HTR-8/SVneo (cell line): ENCODE results near the gene LAMP2.
A peak's percentile ranks its signal among the peaks of the same experiment; 100 is the strongest.
"Not testable (repeated sequence)": the region's sequence is repeated elsewhere in the genome, so short reads cannot be mapped to it uniquely, and the experiment has no call there.

Experiments
- DNase-seq: peaks from one replicate; pipeline ENCODE4 v3.0.0; 2011; ENCODE audit warnings: low spot score, mixed read lengths; ENCODE audit not compliant: insufficient read length
- FAIRE-seq: peaks from 2 replicates; lab custom pipeline; 2011; peaks lifted over from hg19 to GRCh38; lab: Jason Lieb, UNC

The LAMP2 gene

DNA sequence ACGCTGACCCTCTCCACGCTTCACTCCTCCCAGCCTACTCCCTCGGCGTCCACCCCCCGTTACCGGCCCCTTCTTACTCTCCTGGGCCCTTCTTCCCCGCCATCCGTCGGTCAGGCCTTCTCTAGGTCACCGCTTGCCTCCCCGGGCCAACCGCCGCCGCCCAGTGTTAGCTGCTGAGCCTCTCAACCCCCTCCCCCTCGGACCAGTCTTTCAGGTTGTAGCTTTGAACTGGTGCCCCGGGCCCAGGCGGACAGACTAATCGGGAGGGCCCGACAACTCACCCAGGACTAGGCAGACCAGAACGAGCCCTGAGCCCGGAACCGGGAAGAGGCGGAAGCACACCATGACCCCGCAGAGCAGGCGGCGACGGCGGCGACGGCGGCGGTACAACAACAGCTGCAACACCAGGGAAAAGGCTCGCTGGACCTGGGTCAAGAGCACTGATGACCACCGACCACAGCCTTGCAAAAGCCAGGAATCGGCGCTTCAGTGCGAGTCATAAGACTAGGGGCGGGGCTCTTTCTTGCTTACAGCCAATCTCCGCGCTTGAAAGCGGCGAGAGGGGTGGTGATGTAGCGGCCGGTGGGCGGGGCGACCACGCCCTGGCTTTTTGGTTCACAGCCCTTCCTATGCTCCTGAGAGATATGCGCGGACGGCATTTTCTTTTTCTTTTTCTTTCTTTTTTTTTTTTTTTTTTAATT lies at the start of gene LAMP2:
Gene LAMP2 (minus strand): TSS at position 472 of the 701 bp plus-strand sequence. CDS start 127 bp downstream, at position 345.
- FAIRE-seq: no peak

DNA sequence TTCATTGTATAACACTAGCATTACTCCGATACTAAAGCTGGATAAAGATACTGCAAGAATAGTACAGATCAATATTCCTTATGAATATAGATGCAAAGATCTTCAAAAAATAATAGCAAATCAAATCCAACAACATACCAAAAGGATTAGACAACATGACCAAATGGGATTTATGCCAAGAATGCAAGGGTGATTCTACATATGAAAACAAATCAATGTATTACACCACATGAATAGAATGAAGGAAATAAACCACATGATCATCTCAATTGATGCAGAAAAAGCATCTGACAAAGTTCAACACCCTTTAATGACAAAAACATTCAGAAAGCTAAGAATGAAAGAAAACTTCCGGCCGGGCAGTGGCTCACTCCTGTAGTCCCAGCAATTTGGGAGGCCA lies 48.8 kb upstream of the LAMP2 start:
- FAIRE-seq (no peak), DNase-seq (no peak)

More for the DNA sequence above, at the start of gene LAMP2:
- DNase-seq: peak; percentile 48

DNA sequence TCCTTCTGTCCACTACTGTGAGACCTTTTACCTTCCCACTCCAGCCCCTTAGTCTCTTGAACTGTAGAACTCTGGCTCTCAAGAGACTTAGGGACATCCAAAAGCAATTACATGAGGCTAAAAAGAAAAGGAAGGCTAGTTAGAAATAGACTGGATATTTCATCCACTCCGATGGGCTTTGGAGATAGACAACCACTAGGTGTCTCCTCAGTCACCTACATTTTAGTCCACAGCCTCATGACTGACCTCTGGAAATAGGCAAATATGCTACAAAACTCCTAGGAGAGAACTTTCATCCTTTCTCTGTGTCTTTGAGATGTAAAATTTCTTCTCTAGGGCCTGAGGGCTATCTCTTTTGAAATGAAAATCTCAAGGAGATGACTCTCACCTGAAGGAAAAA lies 45.1 kb upstream of the LAMP2 start:
- peak; percentile 1 for DNase-seq
- FAIRE-seq: no peak

DNA sequence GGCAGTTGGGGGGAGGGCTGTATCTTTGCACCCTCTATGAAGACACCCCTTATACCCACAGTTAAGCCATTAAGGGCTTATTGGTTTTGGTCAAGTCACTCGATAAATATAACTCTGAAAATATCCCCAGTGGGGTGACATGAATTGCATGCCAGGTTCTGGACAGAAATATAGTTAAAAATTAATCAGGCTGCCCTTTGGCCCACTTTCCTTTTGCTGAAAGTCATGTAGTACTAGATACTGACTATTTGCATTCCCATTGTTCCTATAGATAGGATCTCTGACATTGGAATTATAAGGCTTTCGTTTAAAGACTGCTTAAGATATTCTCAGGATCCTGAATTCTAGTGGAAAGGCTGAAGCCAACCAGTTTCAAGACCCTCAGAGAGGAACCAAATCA lies 43.5 kb upstream of the LAMP2 start:
- FAIRE-seq (no peak), DNase-seq (no peak)

DNA sequence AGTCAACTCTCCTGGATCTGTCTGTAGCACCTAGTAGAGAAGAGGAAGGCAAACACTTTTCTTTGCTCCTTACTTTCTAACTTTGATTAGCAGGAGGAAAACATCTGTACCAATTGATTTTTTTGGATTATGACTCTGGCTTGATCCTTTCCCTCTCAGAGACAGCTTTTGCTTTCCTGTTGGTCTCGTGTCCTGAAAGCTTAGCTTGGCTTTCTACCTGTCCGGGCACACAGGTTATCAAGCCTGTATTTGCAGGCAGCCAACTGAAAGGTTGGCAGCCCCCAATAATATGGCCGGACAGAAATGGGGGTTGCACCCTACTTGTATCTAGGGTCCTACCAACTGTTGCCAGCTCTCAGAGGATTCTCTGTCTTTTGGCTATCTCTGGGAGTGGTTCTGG lies 43.1 kb upstream of the LAMP2 start:
- FAIRE-seq (no peak), DNase-seq (no peak)

DNA sequence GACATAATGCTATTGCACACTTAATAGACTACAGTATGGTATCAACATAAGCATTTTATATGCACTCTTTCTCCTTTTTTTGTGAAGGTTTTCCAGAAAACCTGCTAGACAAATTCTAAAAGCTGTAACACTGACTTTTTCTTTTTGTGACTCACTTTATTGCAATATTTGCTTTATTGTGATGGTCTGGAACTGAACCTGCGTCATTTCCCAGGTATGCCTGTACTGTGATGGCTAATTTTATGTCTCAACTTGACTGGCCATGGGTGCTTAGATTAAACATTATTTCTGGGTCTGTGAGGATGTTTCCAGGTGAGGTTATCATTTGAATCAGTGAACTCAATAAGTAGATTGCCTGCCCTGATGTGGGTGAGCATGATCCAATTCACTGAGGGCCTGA lies 35.5 kb upstream of the LAMP2 start:
- DNase-seq: no peak
- FAIRE-seq: no peak

DNA sequence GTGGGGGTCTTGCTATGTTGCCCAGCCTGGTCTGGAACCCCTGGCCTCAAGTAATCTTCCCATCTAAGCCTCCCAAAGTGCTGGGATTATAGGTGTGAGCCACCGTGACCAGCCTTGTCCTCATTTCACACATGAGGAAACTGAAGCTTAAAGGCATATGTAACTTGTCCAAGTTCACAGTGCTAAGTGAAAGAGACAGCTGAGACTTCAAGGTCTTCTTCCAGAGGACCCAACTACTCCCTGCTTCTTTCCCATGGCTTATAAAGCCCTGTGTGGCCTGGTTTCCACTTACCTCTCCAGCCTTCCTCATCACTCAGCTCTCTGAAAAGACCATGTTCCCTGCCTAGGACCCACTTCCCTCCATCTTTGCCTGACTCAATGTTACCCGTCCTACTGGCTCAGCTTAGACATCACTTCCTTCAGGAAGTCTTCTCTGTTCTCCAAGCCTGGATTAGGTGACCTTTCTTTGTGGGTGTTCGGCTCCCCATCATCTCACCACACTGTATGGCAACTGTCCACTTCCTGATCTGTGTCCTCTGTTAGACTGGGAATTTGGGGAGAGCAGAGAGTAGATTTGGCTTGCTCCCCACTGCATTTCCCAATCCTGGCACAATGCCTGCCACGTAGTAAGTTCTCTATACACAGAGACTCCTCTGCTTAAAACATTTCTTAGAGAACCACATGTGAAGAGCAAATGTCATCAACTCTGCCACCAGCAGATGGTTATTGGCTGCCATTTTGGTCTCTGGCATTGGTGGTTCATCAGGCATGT lies 30.4 kb upstream of the LAMP2 start:
- FAIRE-seq (no peak), DNase-seq (no peak)

DNA sequence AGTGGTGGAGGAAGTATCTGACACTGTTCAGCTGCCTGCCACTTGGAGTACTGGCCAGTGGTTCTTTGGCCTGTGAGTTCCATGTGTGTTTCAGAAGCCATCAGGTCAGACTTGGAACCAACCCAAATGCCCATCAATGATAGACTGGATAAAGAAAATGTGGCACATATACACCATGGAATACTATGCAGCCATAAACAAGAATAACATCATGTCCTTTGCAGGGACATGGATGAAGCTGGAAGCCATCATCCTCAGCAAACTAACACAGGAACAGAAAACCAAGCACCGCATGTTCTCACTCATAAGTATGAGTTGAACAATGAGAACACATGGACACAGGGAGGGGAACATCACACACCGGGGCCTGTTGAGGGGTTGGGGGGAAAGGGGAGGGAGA lies 21.0 kb upstream of the LAMP2 start:
- not testable (repeated sequence) for FAIRE-seq, DNase-seq

DNA sequence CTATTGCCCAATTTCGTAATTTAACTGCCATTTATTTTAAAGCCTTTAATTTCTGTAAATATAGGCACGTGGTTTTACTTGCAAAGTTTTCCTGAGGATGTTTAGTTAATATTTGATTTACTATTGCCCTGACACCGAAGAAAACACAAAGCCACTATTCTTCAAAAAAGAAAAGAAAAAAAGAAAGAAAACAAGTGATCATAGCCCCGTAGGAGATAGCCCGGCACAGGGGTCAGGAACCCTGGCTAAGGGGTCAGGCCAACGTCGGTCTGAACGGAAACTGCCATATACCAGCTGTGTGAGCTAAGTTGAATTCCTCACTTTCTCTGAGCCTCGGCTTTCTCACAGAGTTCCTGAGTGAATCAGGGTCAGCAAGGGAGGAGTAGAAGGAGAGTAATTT lies 17.7 kb upstream of the LAMP2 start:
- no peak for FAIRE-seq
- no peak for DNase-seq

DNA sequence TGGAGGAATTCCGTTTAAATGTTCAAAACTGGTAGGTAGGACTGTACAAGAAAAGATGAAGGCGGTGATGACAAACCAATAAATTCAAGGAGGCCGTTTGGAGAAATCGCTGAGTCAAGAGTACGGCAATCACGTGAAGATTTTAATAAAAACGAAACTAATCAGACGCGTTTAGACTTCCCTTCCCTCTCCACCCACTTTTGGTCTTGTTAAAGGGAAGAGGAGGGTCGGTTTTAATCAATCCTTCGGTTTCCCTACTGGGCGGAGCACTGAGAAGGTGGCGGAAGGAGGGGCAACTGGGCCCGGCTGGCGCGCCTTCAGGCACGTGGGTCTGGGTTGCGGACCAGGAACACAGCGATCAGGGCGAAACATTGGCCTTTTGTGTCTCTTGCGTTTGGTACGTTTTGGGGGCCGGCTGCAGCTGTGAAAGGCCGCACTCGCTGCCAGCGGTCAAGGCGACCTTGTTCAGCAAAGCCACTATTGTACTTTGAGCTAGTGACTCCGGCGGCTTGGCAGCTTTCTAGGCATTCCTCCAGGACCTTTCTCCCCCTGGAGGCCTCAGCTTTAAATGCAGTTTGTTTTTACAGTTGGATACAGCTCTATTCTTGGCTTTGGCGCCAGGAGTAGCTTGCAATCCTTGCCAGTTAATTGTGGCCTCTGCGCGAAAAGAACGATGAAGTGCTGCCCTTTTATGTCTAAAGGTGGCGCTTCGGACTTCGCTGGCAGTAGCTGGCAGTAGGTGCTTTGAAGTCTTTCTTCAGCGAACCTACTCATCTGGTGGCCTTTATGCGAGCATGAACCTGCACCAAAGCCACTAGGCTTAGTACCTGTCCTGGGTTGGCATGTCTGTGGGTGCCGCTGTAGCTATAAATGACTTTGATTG lies 16.8 kb upstream of the LAMP2 start:
- FAIRE-seq: no peak
- DNase-seq: peak; percentile 22

DNA sequence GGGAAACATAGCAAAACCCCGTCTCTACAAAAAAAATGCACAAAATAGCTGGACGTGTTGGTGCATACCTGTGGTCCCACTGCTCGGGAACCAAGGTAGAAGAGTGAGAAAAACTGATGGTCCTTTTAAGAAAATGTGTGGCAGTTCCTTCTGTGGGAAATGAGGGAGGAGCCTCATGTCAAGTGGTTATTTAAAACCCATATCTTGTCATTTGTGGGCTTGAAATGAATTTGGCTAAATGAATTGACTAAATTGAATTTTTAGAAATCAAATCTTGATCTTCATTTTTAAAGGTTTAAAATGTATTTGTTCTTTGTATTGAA lies 16.2 kb upstream of the LAMP2 start:
- FAIRE-seq (no peak), DNase-seq (no peak)

DNA sequence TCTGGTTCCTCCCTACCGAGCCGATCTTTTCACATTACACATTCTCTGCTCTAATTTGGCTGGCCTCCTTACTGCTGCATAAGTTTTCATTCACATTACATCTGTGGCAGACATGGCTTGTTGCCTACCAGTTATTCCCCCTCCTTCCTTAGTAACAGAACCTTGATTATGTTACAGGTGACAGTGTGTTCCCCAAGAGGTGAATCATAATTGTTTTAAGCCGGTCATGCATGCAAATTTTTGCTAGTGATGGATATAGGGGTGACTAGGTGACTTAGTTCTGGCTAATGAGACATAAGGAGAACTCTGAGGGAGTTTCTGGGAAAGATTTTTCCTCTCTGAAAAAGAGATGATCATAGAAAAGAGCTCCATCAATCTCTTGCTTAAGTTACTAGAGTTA lies 8.4 kb upstream of the LAMP2 start:
- FAIRE-seq (no peak), DNase-seq (no peak)

DNA sequence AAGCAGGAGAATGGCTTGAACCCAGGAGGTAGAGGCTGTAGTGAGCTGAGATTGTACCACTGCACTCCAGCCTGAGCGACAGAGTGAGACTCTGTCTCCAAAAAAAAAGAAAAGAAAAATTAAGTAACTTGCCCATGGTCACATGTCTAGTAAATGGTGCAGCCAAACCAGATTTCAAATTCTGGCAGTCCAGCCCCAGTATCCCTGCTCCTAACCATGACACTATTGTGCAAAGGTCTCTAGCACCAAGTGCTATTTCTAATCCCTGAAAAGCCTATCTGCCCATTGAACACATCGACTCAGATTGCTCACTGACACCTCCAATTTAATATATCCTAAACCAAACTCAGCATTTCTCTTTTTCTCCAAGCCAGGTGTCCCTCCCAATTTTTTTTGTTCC lies 7.6 kb upstream of the LAMP2 start:
- DNase-seq (no peak), FAIRE-seq (no peak)

DNA sequence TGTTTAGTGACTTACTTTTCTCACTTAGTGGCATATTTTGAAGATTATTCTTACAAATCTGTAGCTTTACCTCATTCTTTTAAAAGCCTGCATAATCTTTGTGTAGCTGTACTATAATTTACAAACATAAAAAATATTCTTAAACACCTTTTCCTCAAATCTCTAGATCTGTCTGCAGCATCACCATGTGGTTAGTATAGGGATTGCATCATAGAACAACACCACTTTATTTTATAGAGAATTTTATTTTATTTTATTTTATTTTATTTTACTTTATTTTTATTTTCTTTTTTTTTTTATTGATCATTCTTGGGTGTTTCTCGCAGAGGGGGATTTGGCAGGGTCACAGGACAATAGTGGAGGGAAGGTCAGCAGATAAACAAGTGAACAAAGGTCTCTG lies 6.4 kb upstream of the LAMP2 start:
- not testable (repeated sequence) for FAIRE-seq

DNA sequence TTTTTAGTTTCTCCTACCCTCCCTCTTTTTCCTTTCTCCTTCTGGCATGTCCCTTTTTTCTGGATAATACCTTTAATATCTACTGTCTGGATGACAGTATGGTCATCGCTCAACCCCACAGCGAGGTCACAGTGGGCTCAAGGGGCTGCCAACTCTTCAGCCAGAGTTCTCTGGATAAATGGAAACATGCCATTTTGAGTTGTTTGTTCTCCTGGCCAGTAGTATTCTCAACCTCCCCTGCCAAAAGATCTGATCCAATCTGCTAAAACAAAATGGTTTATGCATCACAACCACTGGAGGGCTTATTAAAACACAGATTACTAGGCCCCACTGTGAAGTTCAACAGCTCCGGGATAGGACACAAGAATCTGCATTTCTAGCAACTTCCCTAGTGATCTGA lies 5.0 kb upstream of the LAMP2 start:
- no peak for FAIRE-seq
- DNase-seq: no peak

More for the DNA sequence above, 6.4 kb upstream of the LAMP2 start:
- not testable (repeated sequence) for DNase-seq

DNA sequence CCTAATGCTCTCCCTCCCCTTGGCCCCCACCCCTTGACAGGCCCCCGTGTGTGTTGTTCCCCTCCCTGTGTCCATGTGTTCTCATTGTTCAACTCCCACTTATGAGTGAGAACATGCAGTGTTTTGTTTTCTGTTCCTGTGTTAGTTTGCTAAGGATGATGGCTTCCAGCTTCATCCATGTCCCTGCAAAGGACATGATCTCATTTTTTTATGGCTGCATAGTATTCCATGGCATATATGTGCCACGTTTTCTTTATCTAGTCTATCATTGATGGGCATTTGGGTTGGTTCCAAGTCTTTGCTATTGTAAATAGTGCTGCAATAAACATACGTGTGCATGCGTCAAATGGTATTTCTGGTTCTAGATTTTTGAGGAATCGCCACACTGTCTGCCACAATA lies 561 bp upstream of the LAMP2 start:
- DNase-seq, FAIRE-seq: not testable (repeated sequence)

DNA sequence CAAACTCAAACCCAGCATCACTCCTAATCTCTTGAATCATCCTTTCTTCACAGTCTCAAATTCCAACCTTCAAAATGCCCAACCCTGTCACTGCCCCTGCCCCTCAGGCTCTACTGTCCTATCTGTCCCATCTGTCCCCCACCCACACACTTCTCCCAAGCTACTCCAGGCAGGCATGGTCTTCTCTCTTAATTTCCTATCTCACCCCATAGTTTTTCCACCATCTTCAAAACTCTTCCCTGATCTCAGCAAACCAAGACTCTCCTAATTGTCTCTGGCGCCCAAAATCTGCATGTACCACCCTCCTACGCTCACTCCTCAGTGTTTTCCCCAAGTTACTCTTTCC lies 644 bp downstream of the LAMP2 start:
- no peak for FAIRE-seq

DNA sequence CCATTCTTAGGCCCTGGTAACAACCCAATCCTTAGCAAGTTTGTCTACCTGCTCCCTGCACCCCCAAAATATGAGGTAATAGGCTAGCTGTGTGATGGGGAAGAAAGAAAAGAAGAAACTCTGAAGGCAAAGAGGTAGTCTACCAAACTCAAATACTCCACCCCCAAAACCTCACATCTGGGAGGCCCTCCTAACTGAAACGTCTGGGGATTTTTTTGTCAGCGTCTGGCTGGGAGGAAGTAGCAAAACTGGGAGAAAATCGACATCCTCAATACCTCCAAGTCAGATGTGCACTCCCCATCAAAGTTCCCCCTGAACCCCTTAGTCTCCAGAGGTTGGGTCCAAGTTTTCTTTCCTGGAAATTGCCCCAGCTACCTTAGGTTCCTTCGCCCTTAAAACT lies 1.0 kb downstream of the LAMP2 start:
- DNase-seq (no peak), FAIRE-seq (no peak)

More for the DNA sequence above, 644 bp downstream of the LAMP2 start:
- DNase-seq: no peak

DNA sequence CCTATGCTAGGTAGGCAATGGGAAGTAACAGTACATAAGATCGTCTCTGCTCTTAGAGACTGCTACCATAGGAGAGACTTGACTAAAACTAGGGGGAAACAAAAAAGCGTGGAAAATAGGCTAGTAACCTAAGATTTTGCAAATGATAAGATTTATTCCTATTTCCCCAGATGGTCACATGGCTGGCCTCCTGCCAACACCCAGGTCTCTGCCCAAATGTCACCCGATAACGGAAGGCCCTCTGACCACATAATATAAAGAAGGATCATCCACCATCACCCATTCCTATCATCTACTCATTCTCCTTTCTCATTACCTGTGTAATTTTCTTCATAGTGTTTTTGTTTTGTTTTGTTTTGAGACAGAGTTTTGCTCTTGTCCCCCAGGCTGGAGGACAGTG lies 4.7 kb downstream of the LAMP2 start:
- FAIRE-seq: no peak

DNA sequence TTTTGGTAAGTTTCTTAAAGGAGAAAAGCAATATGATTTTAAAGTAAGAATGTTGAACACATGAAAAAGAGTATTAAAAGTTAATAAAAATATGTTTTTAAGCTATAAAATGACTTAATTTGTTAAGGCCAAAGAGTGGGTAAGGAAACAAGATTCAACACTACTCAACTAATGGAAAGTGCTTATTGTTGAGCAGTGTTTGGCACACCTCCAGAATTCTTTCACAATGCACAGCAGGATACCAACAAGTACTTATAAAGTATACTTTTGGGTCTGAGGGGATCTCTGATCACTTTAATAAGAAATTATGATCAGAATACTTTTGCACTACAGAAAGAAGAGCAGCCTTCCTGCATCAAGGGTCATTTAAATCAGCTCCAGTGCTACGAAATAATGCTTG lies 5.9 kb downstream of the LAMP2 start:
- no peak for FAIRE-seq
- DNase-seq: no peak

More for the DNA sequence above, 4.7 kb downstream of the LAMP2 start:
- DNase-seq: no peak

DNA sequence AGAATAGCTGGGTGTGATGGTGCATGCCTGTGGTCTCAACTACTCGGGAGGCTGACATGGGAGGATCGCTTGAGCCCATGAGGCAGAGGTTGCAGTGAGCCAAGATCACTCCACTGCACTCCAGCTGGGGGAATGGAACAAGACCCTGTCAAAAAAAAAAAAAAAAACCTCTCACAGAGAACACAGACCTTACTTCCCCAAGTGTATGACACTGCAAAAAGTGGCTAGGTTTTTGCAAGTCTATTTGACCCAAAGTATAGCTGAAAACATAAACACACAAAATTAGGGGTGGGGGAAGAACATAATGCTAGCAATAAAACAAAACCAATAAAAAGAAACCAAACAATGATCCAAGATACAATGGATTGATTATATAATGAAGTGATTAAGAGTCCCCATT lies 6.7 kb downstream of the LAMP2 start:
- no peak for DNase-seq
- FAIRE-seq: no peak
